Cerebellar cortex (tissue), 1 donor: ENCODE measurements around the gene ATP2B2.

Experiments used
- DNase-seq: peaks from one replicate; pipeline ENCODE4 v3.0.0-alpha.2; 2015; ENCODE audit warnings: low spot score

The ATP2B2 gene

GRCh38 chr3:10400050-10400748 lies 105.2 kb downstream of the ATP2B2 start:
- no peak for DNase-seq

- no peak for DNase-seq
These were observed 105.8 kb downstream of the ATP2B2 start for GRCh38 chr3:10399634-10400033.

- DNase-seq: no peak
These were observed 107.0 kb downstream of the ATP2B2 start for GRCh38 chr3:10398341-10398740.

- peak; percentile 91 for DNase-seq
These were observed 107.5 kb downstream of the ATP2B2 start for GRCh38 chr3:10397879-10398278.

- DNase-seq: no peak
These were observed 108.5 kb downstream of the ATP2B2 start for GRCh38 chr3:10396931-10397330.

GRCh38 chr3:10396083-10396482 lies 109.3 kb downstream of the ATP2B2 start:
- DNase-seq: no peak

GRCh38 chr3:10395671-10396070 lies 109.7 kb downstream of the ATP2B2 start:
- no peak for DNase-seq

GRCh38 chr3:10395196-10395595 lies 110.2 kb downstream of the ATP2B2 start:
- DNase-seq: no peak

- DNase-seq: no peak
These were observed 110.8 kb downstream of the ATP2B2 start for GRCh38 chr3:10394491-10395025.

- DNase-seq: no peak
These were observed 111.9 kb downstream of the ATP2B2 start for GRCh38 chr3:10393514-10393913.

- DNase-seq: no peak
These were observed 112.4 kb downstream of the ATP2B2 start for GRCh38 chr3:10392906-10393461.

GRCh38 chr3:10392244-10392643 lies 113.1 kb downstream of the ATP2B2 start:
- DNase-seq: no peak

- no peak for DNase-seq
These were observed 114.0 kb downstream of the ATP2B2 start for GRCh38 chr3:10391391-10391790.

GRCh38 chr3:10390641-10391373 lies 114.6 kb downstream of the ATP2B2 start:
- DNase-seq: no peak

GRCh38 chr3:10389995-10390394 lies 115.4 kb downstream of the ATP2B2 start:
- DNase-seq: no peak

- DNase-seq: no peak
These were observed 116.0 kb downstream of the ATP2B2 start for GRCh38 chr3:10389339-10389738.

GRCh38 chr3:10387881-10388609 lies 117.3 kb downstream of the ATP2B2 start:
- DNase-seq: no peak

- no peak for DNase-seq
These were observed 119.3 kb downstream of the ATP2B2 start for GRCh38 chr3:10386121-10386520.

GRCh38 chr3:10384541-10385360 lies 120.6 kb downstream of the ATP2B2 start:
- no peak for DNase-seq

GRCh38 chr3:10383850-10384248 lies 121.5 kb downstream of the ATP2B2 start:
- DNase-seq: no peak
